Activated naive CD8-positive, alpha-beta T cell treated with anti-CD3 and anti-CD28 coated beads, Interleukin-2, amount 50 U/mL, for 24 hours (primary cell): Measurements from ENCODE around the gene ADAM33.
A peak's percentile ranks its signal among the peaks of the same experiment; 100 is the strongest.

Experiments used
- ATAC-seq: fragments of 150-1000 bp; cut with Tn5 transposase; one replicate; pipeline ENCODE4 v1.10.0; 2021
- DNase-seq: peaks from one replicate; pipeline ENCODE4 v3.0.0; 2021
- H3K27ac Mint-ChIP-seq: one replicate; pipeline ENCODE4 v1.8.0; 2021; ENCODE audit warnings: mild to moderate bottlenecking, mixed read lengths
- H3K27me3 Mint-ChIP-seq: one replicate; pipeline ENCODE4 v1.8.0; 2021; ENCODE audit warnings: mixed read lengths
- H3K36me3 Mint-ChIP-seq: one replicate; pipeline ENCODE4 v1.8.0; 2021; ENCODE audit warnings: low read depth, mixed read lengths
- H3K4me1 Mint-ChIP-seq: one replicate; pipeline ENCODE4 v1.8.0; 2021; ENCODE audit warnings: mixed read lengths
- H3K4me3 Mint-ChIP-seq: one replicate; pipeline ENCODE4 v1.8.0; 2021; ENCODE audit warnings: mild to moderate bottlenecking, moderate library complexity, mixed read lengths
- H3K9me3 Mint-ChIP-seq: one replicate; pipeline ENCODE4 v1.8.0; 2021; ENCODE audit warnings: mixed read lengths

ADAM33 gene

GRCh38 chr20:3681352-3681930, 369 bp downstream of the ADAM33 start:
- no peak for ATAC-seq
- H3K4me1 Mint-ChIP-seq, result no peaks in the 10 kb centered on the region

GRCh38 chr20:3680701-3681351, 984 bp downstream of the ADAM33 start:
- Mint-ChIP-seq H3K4me3 (no peak overlapping the region), H3K27ac (no peak overlapping the region), H3K36me3 (no peaks in the 10 kb centered on the region), H3K4me1 (no peaks in the 10 kb centered on the region), H3K9me3 (no peaks in the 10 kb centered on the region), H3K27me3 (peaks cover 49% of the 10 kb centered on the region)
- DNase-seq (no peak), ATAC-seq (no peak)

More at GRCh38 chr20:3681352-3681930, 369 bp downstream of the ADAM33 start:
- Mint-ChIP-seq H3K27ac (no peak overlapping the region), H3K4me3 (no peak overlapping the region), H3K9me3 (no peaks in the 10 kb centered on the region), H3K36me3 (no peaks in the 10 kb centered on the region), H3K27me3 (peaks cover 49% of the 10 kb centered on the region)
- DNase-seq, result no peak

- no peak overlapping the region for H3K27ac Mint-ChIP-seq
- peaks cover 52% of the 10 kb centered on the region for H3K27me3 Mint-ChIP-seq
- ATAC-seq (no peak), DNase-seq (no peak)
- no peak overlapping the region for H3K4me3 Mint-ChIP-seq
- H3K36me3 Mint-ChIP-seq, result no peaks in the 10 kb centered on the region
- H3K4me1 Mint-ChIP-seq, result no peaks in the 10 kb centered on the region
- no peaks in the 10 kb centered on the region for H3K9me3 Mint-ChIP-seq
These were observed 1.8 kb downstream of the ADAM33 start for GRCh38 chr20:3679749-3680700.

- DNase-seq (no peak), ATAC-seq (no peak)
- H3K9me3 Mint-ChIP-seq, result no peaks in the 10 kb centered on the region
- no peak overlapping the region for H3K27ac Mint-ChIP-seq
- no peak overlapping the region for H3K4me3 Mint-ChIP-seq
- H3K4me1 Mint-ChIP-seq, result no peaks in the 10 kb centered on the region
- peaks cover 51% of the 10 kb centered on the region for H3K27me3 Mint-ChIP-seq
- H3K36me3 Mint-ChIP-seq, result no peaks in the 10 kb centered on the region
These were observed 2.7 kb downstream of the ADAM33 start for GRCh38 chr20:3678856-3679720.

- no peak overlapping the region for H3K27ac Mint-ChIP-seq
- no peaks in the 10 kb centered on the region for H3K36me3 Mint-ChIP-seq
- DNase-seq (no peak), ATAC-seq (no peak)
- no peaks in the 10 kb centered on the region for H3K9me3 Mint-ChIP-seq
- H3K4me3 Mint-ChIP-seq, result no peak overlapping the region
- peaks cover 50% of the 10 kb centered on the region for H3K27me3 Mint-ChIP-seq
- no peaks in the 10 kb centered on the region for H3K4me1 Mint-ChIP-seq
These were observed 3.6 kb downstream of the ADAM33 start for GRCh38 chr20:3678198-3678597.

- ATAC-seq, result no peak
- H3K4me1 Mint-ChIP-seq, result peaks cover 2% of the 10 kb centered on the region
- DNase-seq, result no peak
- no peak overlapping the region for H3K4me3 Mint-ChIP-seq
- no peaks in the 10 kb centered on the region for H3K9me3 Mint-ChIP-seq
- no peaks in the 10 kb centered on the region for H3K36me3 Mint-ChIP-seq
- peaks cover 51% of the 10 kb centered on the region for H3K27me3 Mint-ChIP-seq
- H3K27ac Mint-ChIP-seq, result no peak overlapping the region
These were observed 4.1 kb downstream of the ADAM33 start for GRCh38 chr20:3677733-3678132.

GRCh38 chr20:3674995-3675900, 6.6 kb downstream of the ADAM33 start:
- Mint-ChIP-seq H3K9me3 (no peaks in the 10 kb centered on the region), H3K4me3 (no peak overlapping the region), H3K27ac (no peak overlapping the region), H3K36me3 (no peaks in the 10 kb centered on the region), H3K27me3 (peaks cover 48% of the 10 kb centered on the region), H3K4me1 (peaks cover 4% of the 10 kb centered on the region)
- DNase-seq (no peak), ATAC-seq (no peak)

GRCh38 chr20:3674447-3674846, 7.4 kb downstream of the ADAM33 start:
- ATAC-seq (no peak), DNase-seq (no peak)
- H3K27me3 Mint-ChIP-seq, result peaks cover 51% of the 10 kb centered on the region
- no peak overlapping the region for H3K27ac Mint-ChIP-seq
- peaks cover 4% of the 10 kb centered on the region for H3K4me1 Mint-ChIP-seq
- H3K4me3 Mint-ChIP-seq, result no peak overlapping the region
- no peaks in the 10 kb centered on the region for H3K36me3 Mint-ChIP-seq
- H3K9me3 Mint-ChIP-seq, result no peaks in the 10 kb centered on the region

GRCh38 chr20:3673221-3674070, 8.4 kb downstream of the ADAM33 start:
- H3K4me3 Mint-ChIP-seq, result no peak overlapping the region
- H3K4me1 Mint-ChIP-seq, result peaks cover 4% of the 10 kb centered on the region
- DNase-seq, result no peak
- peaks cover 47% of the 10 kb centered on the region for H3K27me3 Mint-ChIP-seq
- no peaks in the 10 kb centered on the region for H3K36me3 Mint-ChIP-seq
- H3K27ac Mint-ChIP-seq, result no peak overlapping the region
- no peak for ATAC-seq
- H3K9me3 Mint-ChIP-seq, result no peaks in the 10 kb centered on the region

- H3K27ac Mint-ChIP-seq, result no peak overlapping the region
- no peak overlapping the region for H3K4me3 Mint-ChIP-seq
- H3K36me3 Mint-ChIP-seq, result no peaks in the 10 kb centered on the region
- peaks cover 4% of the 10 kb centered on the region for H3K4me1 Mint-ChIP-seq
- H3K27me3 Mint-ChIP-seq, result peaks cover 47% of the 10 kb centered on the region
- DNase-seq (no peak), ATAC-seq (peak; percentile 7)
- no peaks in the 10 kb centered on the region for H3K9me3 Mint-ChIP-seq
These were observed 9.2 kb downstream of the ADAM33 start for GRCh38 chr20:3672547-3673171.

- DNase-seq (no peak), ATAC-seq (no peak)
- Mint-ChIP-seq H3K4me3 (no peak overlapping the region), H3K9me3 (no peaks in the 10 kb centered on the region), H3K4me1 (peaks cover 9% of the 10 kb centered on the region), H3K27me3 (peaks cover 47% of the 10 kb centered on the region), H3K27ac (no peak overlapping the region), H3K36me3 (no peaks in the 10 kb centered on the region)
These were observed 9.7 kb downstream of the ADAM33 start for GRCh38 chr20:3671986-3672546.

GRCh38 chr20:3670945-3671344, 10.9 kb downstream of the ADAM33 start:
- Mint-ChIP-seq H3K27me3 (peaks cover 44% of the 10 kb centered on the region), H3K9me3 (no peaks in the 10 kb centered on the region), H3K27ac (no peak overlapping the region), H3K36me3 (no peaks in the 10 kb centered on the region), H3K4me1 (peaks cover 19% of the 10 kb centered on the region), H3K4me3 (no peak overlapping the region)
- ATAC-seq (no peak), DNase-seq (no peak)
